NAMALWA (cell line): ENCODE data around the gene SYT9.

Source experiments
- DNase-seq: peaks from one replicate; pipeline ENCODE4 v3.0.0-alpha.2; 2015; ENCODE audit warnings: low spot score

The SYT9 gene

GRCh38 chr11:7473717-7474116 lies 222.0 kb downstream of the SYT9 start:
- peak; percentile 57 for DNase-seq

- DNase-seq = no peak
Observed at GRCh38 chr11:7480113-7480512, 228.4 kb downstream of the SYT9 start.

DNA sequence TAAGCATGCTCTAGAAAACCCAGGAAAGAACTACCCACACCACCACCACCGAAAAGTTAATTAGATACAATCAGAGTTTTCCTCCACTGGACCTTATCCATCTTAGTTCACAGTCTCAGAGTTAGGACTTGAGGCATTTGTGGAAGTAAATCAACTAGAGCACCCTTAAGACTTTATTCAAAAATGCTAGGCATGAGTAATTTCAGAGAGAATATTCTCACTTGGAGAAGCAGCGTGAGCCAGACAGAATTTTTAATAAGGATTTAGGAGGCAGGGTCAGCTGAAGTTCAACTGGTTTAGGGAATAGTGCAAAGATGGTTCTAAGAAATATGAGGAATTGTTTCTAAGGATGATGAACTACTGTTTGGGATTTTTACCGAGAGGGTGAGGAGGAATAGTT lies 232.4 kb downstream of the SYT9 start:
- DNase-seq = no peak

- DNase-seq = no peak
Observed at GRCh38 chr11:7484645-7485044, 232.9 kb downstream of the SYT9 start.

DNA sequence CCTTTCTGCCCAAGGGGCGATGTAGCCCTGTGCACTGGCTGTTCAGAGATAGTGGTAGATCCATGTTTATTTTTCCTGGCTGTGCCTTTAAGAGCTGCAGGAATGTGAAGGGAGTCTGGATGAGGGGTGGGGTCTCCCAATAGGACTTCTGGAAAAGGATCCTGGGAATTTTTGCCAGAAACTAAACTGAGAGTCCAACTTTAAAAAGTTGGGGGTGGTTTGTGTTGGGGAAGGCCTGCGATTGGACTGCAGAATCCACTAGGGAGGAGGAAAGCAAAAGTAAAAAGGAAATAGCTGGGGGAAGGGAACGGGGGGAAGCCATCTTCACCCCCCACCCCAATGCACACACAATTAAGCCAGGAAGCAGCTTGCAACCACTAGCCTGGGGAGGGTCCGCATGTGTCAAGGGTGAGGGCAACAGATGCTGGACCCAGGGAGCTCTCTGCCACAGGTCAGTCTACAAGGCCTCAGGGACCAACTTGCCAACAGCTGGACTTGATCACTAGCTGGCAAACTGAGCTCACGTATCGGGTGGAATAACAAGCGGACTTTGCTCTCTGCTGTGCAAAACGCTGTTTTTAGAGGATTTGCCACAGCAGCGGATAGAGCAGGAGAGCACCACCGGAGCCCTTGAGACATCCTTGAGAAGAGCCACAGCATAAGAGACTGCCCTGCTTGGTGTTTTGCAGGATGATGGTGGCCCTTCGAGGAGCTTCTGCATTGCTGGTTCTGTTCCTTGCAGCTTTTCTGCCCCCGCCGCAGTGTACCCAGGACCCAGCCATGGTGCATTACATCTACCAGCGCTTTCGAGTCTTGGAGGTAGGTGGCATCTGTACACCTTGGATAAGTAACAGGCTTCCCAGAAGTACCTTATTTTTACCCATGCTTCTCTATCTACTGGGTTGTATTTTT lies 233.7 kb downstream of the SYT9 start, which contains the start of gene OLFML1:
OLFML1 (plus strand) TSS at position 321 of the 912 bp plus-strand sequence; CDS start at position 691, 370 bp downstream.
- DNase-seq = no peak

DNA sequence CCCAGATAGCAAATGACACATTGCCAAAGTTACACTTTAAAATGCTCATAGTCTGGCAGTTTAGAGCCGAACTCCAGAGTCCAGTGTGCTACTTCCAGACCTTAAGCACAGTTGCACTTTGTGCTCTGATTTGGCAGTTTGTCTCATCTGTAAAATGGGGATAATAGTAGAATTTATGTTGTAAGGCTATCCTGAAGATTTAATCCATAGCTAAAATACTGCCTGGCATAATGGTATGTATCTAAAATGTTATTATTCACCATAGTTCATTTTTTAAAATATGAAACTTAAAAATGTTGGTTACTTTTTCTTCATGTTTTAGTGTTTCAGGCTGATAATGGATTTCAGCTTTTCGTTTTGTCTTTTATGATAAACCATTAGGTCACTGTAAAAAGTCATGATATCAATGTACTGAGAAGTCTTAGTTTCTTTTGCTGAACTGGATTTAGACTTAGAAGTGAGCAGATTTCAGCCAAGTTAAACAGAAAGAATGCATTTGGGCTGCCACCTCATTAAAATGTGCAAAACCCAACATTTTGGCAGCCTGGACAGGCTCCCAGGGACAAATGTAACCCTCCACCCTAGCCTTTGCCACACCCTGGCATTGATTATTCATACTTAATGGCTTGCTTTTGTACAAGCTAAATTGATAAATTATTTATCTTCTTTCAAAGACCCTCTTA lies 234.5 kb downstream of the SYT9 start:
- DNase-seq = no peak

- DNase-seq = no peak
Observed at GRCh38 chr11:7486781-7487140, 235.1 kb downstream of the SYT9 start.

- DNase-seq = no peak
Observed at GRCh38 chr11:7487360-7487759, 235.7 kb downstream of the SYT9 start.

- no peak for DNase-seq
Observed at GRCh38 chr11:7488681-7489080, 237.0 kb downstream of the SYT9 start.

- DNase-seq = no peak
Observed at GRCh38 chr11:7489376-7489775, 237.7 kb downstream of the SYT9 start.

DNA sequence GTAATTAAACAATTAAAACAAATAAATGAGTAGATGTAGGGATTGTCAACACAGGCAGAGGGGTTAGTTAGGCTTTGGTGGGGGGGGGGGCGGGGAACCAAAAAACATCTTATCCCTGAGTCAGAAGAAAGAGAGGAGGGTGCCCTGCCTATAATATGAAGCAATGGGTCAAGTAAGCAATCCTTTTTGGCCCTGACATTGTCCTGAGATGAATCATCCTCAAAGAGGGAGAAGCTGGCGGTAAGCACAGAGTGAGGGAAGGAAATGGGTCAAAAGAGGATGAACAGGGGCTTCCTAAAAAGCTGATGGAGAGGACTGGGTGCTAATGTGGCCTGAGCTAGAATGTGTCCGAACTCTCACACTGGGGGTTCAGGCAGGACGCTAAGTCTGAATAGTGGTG lies 238.3 kb downstream of the SYT9 start:
- DNase-seq = no peak

GRCh38 chr11:7490535-7490934 lies 238.8 kb downstream of the SYT9 start:
- no peak for DNase-seq

DNA sequence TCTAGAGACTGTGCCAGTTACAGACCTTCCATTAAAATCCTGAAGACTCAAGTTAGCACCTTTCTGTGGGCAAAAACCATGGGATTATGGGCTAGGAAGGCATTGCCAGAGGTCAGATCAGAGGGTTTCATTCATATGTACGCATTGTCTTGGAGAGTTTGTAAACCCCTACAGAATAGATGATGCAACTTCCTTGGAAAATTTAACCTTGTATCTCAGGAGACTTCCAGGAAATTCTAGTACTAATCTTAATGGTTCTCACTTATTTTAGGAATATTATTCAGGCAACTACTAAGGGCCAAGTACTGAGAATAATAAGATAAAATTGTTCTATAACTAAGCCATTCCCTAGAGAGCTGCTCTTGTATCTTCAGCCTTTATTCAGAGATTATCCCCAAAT lies 240.5 kb downstream of the SYT9 start:
- no peak for DNase-seq

GRCh38 chr11:7493670-7494069 lies 242.0 kb downstream of the SYT9 start:
- DNase-seq = no peak

DNA sequence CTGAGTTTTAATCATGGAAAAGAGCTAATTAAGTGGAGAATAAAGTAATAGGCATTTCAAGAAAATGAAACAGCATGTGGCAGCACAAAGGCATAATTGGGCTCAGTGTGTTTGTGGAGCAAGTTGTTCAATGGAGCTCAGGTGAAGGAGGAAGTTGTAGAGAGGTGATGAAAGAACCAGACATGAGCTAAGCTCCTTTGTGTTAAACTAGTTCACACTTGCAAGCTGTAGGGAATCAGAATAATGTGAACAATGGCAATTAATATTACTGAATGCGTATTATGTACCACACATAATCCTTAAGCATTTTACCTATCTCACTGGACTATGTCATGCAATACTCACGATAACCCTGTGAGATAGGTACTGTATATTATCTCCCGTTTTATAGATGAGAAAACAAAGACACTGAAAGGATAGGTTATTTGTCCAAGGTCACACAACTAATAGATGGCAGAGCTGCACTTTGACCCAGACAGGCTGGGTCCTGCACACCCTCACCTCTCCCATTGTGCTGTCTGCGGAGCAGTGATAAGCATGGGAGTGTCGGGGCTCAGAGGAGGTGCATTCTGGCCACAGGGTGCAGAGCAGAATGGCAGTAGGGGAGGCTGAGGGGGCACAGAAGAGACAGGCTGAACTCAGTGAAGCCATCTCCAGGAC lies 242.5 kb downstream of the SYT9 start:
- DNase-seq = no peak

GRCh38 chr11:7495882-7496551 lies 244.3 kb downstream of the SYT9 start:
- DNase-seq = peak; percentile 86

DNA sequence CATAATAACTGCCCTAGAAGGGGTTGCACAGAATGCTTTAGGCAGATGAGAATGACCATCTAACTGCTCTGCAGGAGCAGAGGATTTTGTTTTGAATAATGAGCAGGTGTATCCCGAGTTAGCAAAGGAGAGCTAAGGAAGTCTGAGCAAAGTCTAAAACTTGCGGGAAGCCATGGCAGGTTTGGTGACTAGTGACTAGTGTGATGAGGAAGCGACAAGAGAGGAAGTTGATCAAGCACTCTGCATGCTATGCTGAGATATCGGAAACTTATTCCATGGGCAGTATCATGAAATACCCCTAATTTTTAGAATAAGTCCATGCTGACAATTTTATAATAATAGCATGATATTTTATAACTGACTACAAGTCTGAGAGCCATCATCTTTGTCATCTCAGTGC lies 246.5 kb downstream of the SYT9 start:
- no peak for DNase-seq

DNA sequence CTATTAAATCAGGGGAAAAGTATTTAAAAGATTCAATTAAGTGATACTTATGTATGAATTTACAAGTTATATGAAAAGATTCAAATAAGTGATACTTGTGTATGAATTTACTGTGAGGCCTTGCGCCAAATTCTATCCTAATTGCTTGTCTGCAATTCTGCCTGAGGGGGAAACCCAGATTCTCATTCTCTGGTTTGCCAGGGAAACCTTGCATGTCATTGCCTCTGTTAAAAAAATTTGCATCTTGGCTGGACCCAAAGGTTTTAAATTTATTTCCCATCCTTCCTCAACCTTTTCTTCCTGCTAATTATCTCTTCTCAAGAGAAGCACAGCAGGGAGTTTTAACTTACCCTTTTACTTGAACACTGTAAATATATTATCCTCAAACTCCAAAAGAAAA lies 247.4 kb downstream of the SYT9 start:
- DNase-seq = no peak

- no peak for DNase-seq
Observed at GRCh38 chr11:7500251-7500650, 248.5 kb downstream of the SYT9 start.

DNA sequence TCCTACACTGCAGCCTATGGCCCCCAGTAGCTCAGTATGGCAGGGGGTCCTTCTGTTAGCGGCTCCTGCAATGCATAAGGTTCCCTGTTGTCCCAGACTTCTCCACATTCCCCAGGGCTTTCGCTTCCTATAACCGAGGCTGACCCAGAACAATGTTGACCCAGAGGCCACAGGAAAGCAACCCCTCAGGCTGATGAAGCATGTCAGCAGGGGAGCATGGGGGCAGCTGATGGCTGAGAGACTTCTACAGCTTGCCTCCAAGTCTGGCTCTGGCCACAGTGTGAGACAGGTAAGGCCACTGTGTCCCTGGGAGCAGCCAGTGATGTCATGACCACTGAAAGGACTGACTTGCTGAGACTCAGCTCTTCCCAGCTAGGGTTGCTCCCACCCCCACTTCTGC lies 249.5 kb downstream of the SYT9 start:
- DNase-seq = no peak

DNA sequence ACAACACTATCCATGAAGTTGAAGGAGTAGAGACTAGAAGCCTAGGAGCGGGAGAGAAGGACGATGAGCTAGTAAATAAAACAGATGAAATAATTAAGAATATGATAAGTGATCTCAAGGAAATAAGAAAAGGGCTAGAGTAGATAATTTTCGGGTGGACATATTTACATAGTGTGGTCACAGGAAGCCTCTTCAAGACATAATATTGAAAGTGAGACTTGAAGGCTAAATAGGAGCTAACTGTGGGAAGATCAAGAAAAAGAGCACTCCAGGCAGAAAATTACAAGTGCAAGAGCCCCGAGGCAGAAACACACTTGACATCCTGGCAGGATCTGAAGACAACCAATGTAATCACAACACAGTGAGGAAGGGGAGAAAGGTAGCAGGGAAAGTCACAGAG lies 250.2 kb downstream of the SYT9 start:
- no peak for DNase-seq

- no peak for DNase-seq
Observed at GRCh38 chr11:7506243-7506642, 254.5 kb downstream of the SYT9 start.
